ENCODE measurements around the gene CDCA8.

Gene CDCA8

DNA sequence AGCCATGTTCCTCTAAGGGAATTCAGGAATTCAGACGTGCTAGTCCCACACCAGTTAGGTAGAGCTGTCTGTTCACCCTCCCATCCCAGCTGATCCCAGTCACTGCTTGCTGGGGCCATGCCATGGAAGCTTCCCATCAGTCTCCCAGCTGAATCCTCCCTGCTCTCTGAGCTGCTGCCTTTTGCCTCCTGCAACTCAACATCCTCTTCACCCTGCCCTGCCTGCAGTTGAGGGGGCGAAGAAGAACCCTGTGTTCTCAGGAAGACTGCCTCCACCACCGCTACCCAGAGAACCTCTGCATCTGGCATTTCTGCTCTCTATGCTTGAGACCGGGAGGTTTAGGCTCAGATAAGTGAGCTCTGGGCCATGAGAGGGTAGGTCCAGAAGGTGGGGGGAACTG is 16.2 kb downstream of the CDCA8 start:
- Histone ChIP-seq H4K20me1 (ENCODE audit: insufficient read depth, low read length) (no peaks in the 10 kb centered on the region), H3K36me3 (replicated peaks; ENCODE audit: low read depth, low read length) (peaks cover 28% of the 10 kb centered on the region), H3K4me2 (ENCODE audit: low read length) (no peak overlapping the region), H3K9ac (ENCODE audit: low read length) (no peak overlapping the region), H3K79me2 (ENCODE audit: low read length) (no peaks in the 10 kb centered on the region), H3K27ac (ENCODE audit: low read length) (no peak overlapping the region), H3K4me3 (ENCODE audit: low read length) (no peak overlapping the region), H3K27me3 (ENCODE audit: low read depth, low read length) (no peaks in the 10 kb centered on the region), H2AFZ (ENCODE audit: low read depth, low read length) (no peak overlapping the region), H3K9me3 (ENCODE audit: insufficient read depth, low read length) (no peaks in the 10 kb centered on the region), H3K4me1 (ENCODE audit: low read length) (no peaks in the 10 kb centered on the region)
- TF ChIP-seq EZH2phosphoT487 (IDR thresholded peaks at IDR 0.05; ENCODE audit: low read depth) (no peak), CTCF (IDR thresholded peaks at IDR 0.05; ENCODE audit: low read depth, low read length) (no peak)

- H2AFZ ChIP-seq (ENCODE audit: low read depth, low read length) = no peak overlapping the region
- H3K36me3 ChIP-seq (replicated peaks; ENCODE audit: low read depth, low read length) = peaks cover 5% of the 10 kb centered on the region
- H3K79me2 ChIP-seq (ENCODE audit: low read length) = no peaks in the 10 kb centered on the region
- no peaks in the 10 kb centered on the region for H4K20me1 ChIP-seq (ENCODE audit: insufficient read depth, low read length)
- no peaks in the 10 kb centered on the region for H3K27me3 ChIP-seq (ENCODE audit: low read depth, low read length)
- no peaks in the 10 kb centered on the region for H3K4me1 ChIP-seq (ENCODE audit: low read length)
- H3K4me2 ChIP-seq (ENCODE audit: low read length) = no peak overlapping the region
- no peak overlapping the region for H3K27ac ChIP-seq (ENCODE audit: low read length)
- no peaks in the 10 kb centered on the region for H3K9me3 ChIP-seq (ENCODE audit: insufficient read depth, low read length)
- TF ChIP-seq EZH2phosphoT487 (IDR thresholded peaks at IDR 0.05; ENCODE audit: low read depth) (no peak), CTCF (IDR thresholded peaks at IDR 0.05; ENCODE audit: low read depth, low read length) (no peak)
- H3K9ac ChIP-seq (ENCODE audit: low read length) = no peak overlapping the region
- no peak overlapping the region for H3K4me3 ChIP-seq (ENCODE audit: low read length)
Observed at GRCh38 chr1:37714226-37714625, 21.9 kb downstream of the CDCA8 start.

- Histone ChIP-seq H3K27ac (ENCODE audit: low read length) (no peak overlapping the region), H2AFZ (ENCODE audit: low read depth, low read length) (no peak overlapping the region), H3K9ac (ENCODE audit: low read length) (no peak overlapping the region), H3K27me3 (ENCODE audit: low read depth, low read length) (no peaks in the 10 kb centered on the region), H3K79me2 (ENCODE audit: low read length) (no peaks in the 10 kb centered on the region), H3K36me3 (replicated peaks; ENCODE audit: low read depth, low read length) (peaks cover 5% of the 10 kb centered on the region), H3K4me2 (ENCODE audit: low read length) (no peak overlapping the region), H3K4me3 (ENCODE audit: low read length) (no peak overlapping the region), H3K4me1 (ENCODE audit: low read length) (no peaks in the 10 kb centered on the region), H4K20me1 (ENCODE audit: insufficient read depth, low read length) (no peaks in the 10 kb centered on the region), H3K9me3 (ENCODE audit: insufficient read depth, low read length) (no peaks in the 10 kb centered on the region)
- TF ChIP-seq CTCF (IDR thresholded peaks at IDR 0.05; ENCODE audit: low read depth, low read length) = no peak
- no peak for TF ChIP-seq EZH2phosphoT487 (IDR thresholded peaks at IDR 0.05; ENCODE audit: low read depth)
Observed at GRCh38 chr1:37714689-37715088, 22.4 kb downstream of the CDCA8 start.

- Histone ChIP-seq H3K4me2 (ENCODE audit: low read length) (no peak overlapping the region), H3K36me3 (replicated peaks; ENCODE audit: low read depth, low read length) (no peaks in the 10 kb centered on the region), H3K9me3 (ENCODE audit: insufficient read depth, low read length) (no peaks in the 10 kb centered on the region), H3K4me1 (ENCODE audit: low read length) (no peaks in the 10 kb centered on the region), H2AFZ (ENCODE audit: low read depth, low read length) (no peak overlapping the region), H3K79me2 (ENCODE audit: low read length) (no peaks in the 10 kb centered on the region), H3K4me3 (ENCODE audit: low read length) (no peak overlapping the region), H3K27me3 (ENCODE audit: low read depth, low read length) (no peaks in the 10 kb centered on the region), H4K20me1 (ENCODE audit: insufficient read depth, low read length) (no peaks in the 10 kb centered on the region), H3K9ac (ENCODE audit: low read length) (no peak overlapping the region), H3K27ac (ENCODE audit: low read length) (no peak overlapping the region)
- TF ChIP-seq EZH2phosphoT487 (IDR thresholded peaks at IDR 0.05; ENCODE audit: low read depth) = no peak
- TF ChIP-seq CTCF (IDR thresholded peaks at IDR 0.05; ENCODE audit: low read depth, low read length) = no peak
Observed at GRCh38 chr1:37716321-37716720, 24.0 kb downstream of the CDCA8 start.

Measured in OCI-LY3 (cell line).